22Rv1 (cell line): ENCODE results near the gene HTR6.

Source experiments
- ZFX ChIP-seq: fragments of 450-650 bp; IDR thresholded peaks from 2 replicates; pipeline ENCODE4 v1.6.1; 2017; ENCODE audit warnings: antibody characterized with exemption, borderline replicate concordance
- TF ChIP-seq, protein P1 (sequence below): fragments of 450-650 bp; IDR thresholded peaks from 2 replicates; pipeline ENCODE4 v1.5.1; 2017; ENCODE audit warnings: mild to moderate bottlenecking

DNA sequence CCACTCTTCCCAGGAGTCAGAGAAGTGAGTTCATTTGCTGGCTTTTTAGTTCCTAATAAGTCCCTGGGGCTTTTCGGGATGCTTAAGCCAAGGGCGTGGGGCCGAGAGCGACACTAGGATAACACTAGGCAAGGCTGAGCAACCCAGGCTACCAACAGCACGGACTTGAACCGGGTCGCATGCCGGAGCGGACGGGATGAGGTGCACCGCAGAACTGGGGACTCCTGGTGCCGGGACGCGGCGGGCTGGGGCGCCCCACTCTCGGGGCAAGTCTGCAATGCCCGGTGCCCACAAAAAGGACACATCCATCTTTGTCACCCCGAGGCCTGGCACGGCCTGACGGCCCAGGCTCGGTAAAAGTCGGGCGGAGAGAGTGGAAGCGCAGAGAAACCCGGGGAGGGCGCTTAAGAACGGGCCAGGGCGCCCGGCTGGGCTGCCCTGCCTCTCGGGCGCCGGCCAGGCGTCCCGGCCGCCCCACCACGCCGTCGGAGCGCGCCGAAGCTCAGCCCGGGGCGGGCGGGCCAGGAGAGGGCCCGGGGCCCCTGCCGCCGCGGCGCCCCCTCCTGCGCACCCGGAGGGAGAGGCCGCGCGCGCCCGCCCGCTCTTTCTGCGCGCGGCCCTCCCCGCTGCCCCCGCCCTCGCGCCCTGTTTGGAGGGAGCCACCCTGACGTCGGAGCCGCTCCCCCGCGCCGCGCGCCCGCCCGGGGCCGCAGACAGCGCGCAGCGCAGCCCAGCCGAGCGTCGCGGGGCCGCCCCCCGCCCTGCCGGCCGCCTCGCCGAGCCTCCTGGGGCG is 20.9 kb upstream of the HTR6 start, which contains the start of gene NBL1:
- TF ChIP-seq, protein P1, sequence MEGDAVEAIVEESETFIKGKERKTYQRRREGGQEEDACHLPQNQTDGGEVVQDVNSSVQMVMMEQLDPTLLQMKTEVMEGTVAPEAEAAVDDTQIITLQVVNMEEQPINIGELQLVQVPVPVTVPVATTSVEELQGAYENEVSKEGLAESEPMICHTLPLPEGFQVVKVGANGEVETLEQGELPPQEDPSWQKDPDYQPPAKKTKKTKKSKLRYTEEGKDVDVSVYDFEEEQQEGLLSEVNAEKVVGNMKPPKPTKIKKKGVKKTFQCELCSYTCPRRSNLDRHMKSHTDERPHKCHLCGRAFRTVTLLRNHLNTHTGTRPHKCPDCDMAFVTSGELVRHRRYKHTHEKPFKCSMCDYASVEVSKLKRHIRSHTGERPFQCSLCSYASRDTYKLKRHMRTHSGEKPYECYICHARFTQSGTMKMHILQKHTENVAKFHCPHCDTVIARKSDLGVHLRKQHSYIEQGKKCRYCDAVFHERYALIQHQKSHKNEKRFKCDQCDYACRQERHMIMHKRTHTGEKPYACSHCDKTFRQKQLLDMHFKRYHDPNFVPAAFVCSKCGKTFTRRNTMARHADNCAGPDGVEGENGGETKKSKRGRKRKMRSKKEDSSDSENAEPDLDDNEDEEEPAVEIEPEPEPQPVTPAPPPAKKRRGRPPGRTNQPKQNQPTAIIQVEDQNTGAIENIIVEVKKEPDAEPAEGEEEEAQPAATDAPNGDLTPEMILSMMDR, result no peak
- TF ChIP-seq ZFX, result no peak
